Ovary (tissue), 9 donors: ENCODE data around the gene HOXD1. TPM values are rescaled to one million over a fixed set of nuclear protein-coding genes. Genes with fewer than 3 reads are reported as not detected.

Source experiments
- DNase-seq, 5 donors: peaks; one replicate each; pipeline ENCODE4 v3.0.0-alpha.2; 2019 to 2020
- H3K27ac ChIP-seq, 2 donors: fragments of 200-600 bp; one replicate each; pipeline versions ENCODE4 v1.5.1 to v1.8.0; 2019 to 2022
- H3K27me3 ChIP-seq: fragments of 200-600 bp; one replicate; pipeline ENCODE4 v1.8.0; 2022
- H3K36me3 ChIP-seq: fragments of 200-600 bp; sonication (generic); one replicate; pipeline ENCODE4 v1.5.1; 2019
- H3K4me1 ChIP-seq: one replicate; pipeline ENCODE4 v1.8.1; 2013; ENCODE audit warnings: mild to moderate bottlenecking, moderate library complexity; ENCODE audit not compliant: insufficient read depth
- H3K4me3 ChIP-seq: fragments of 200-600 bp; sonication (generic); one replicate; pipeline ENCODE4 v1.5.1; 2017
- H3K9me3 ChIP-seq, 2 donors: fragments of 200-600 bp in 1 of 2; sonication (generic) in 1 of 2; one replicate each; pipeline versions ENCODE4 v1.5.1 to v1.8.1; 2013 to 2019; ENCODE audit warnings: mild to moderate bottlenecking in 1 of 2, moderate library complexity in 1 of 2
- EP300 ChIP-seq: sonication (generic); formaldehyde crosslinking; IDR thresholded peaks from one replicate; pipeline ENCODE4 v1.6.1; 2017; ENCODE audit warnings: antibody characterized with exemption
- POLR2A ChIP-seq: fragments of 450-650 bp; IDR thresholded peaks from one replicate; pipeline ENCODE4 v1.6.1; 2017; ENCODE audit warnings: antibody characterized with exemption, mild to moderate bottlenecking, moderate library complexity
- WGBS, 3 donors: extraction: QIAGEN DNeasy Blood & Tissue Kit in 1 of 3; methylation state at CpG; one replicate each; pipeline versions ENCODE4 v1.1.5 to v1.1.7; 2013 to 2017; 5-methylcytosine and 5-hydroxymethylcytosine counted together
- intact Hi-C, 4 donors: fragments of 100-400 bp; cut with DNase I; formaldehyde crosslinking; loops; one replicate each; pipeline versions ENCODE4 v1.11.0 to v1.15.1; 2022 to 2023
- polyA plus RNA-seq, 2 donors: library from polyadenylated mRNA; stranded (reverse); fragments of 200-250 nt in 1 of 2; fragments of 350-450 nt in 1 of 2; fragmentation: Illumina TruSeq in 1 of 2; extraction: RNeasy Lipid Tissue Mini Kit (QIAGEN cat#74804) in 1 of 2; gene quantifications; one replicate each; pipeline ENCODE4 v1.2.3, GENCODE V29; 2013 to 2014
- total RNA-seq, 7 donors: library from RNA; depleted of rRNA in 2 of 7; stranded (reverse); fragments of >200 nt in 2 of 7; fragmentation: NEBNext Ultra II Directional in 3 of 7; extraction: Animal tissue kit (Norgen Biotek cat#: 25700) in 3 of 7; gene quantifications; one replicate each; pipeline versions ENCODE4 v1.1.0 to v1.2.4, GENCODE V29; 2016 to 2023
- TF ChIP-seq, protein P1 (sequence below), 3 donors: fragments of 450-650 bp in 2 of 3; fragments of 200-600 bp in 1 of 3; IDR thresholded peaks; one replicate each; pipeline versions ENCODE4 v1.5.1 to v1.8.0; 2016 to 2022; ENCODE audit warnings: antibody characterized with exemption in 3 of 3, mild to moderate bottlenecking in 1 of 3
- donor health status: DM: no; HTN: no; CAD: no; lungs with moderate emphysema.
- donor health status: DM: no; HTN: no; CAD: no.
- donor health status: Bipolar disorder and iron deficiency.
- donor health status: DM: yes; HTN: yes; CAD: no.
- donor health status: DM: no; HTN: no; CAD: no.
- donor health status: DM: yes; HTN: yes; CAD: no.

The HOXD1 gene
- total and polyA plus RNA-seq, 9 donors = 0.23 to 5.3 (median 0.55) TPM

- TF ChIP-seq POLR2A = no peak
- TF ChIP-seq, protein P1, sequence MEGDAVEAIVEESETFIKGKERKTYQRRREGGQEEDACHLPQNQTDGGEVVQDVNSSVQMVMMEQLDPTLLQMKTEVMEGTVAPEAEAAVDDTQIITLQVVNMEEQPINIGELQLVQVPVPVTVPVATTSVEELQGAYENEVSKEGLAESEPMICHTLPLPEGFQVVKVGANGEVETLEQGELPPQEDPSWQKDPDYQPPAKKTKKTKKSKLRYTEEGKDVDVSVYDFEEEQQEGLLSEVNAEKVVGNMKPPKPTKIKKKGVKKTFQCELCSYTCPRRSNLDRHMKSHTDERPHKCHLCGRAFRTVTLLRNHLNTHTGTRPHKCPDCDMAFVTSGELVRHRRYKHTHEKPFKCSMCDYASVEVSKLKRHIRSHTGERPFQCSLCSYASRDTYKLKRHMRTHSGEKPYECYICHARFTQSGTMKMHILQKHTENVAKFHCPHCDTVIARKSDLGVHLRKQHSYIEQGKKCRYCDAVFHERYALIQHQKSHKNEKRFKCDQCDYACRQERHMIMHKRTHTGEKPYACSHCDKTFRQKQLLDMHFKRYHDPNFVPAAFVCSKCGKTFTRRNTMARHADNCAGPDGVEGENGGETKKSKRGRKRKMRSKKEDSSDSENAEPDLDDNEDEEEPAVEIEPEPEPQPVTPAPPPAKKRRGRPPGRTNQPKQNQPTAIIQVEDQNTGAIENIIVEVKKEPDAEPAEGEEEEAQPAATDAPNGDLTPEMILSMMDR (IDR thresholded peaks at IDR 0.05) = peak; percentile 98 to 99 (median 98)
- Histone ChIP-seq H3K27ac (peak overlapping the region; percentile 80 to 99), H3K36me3 (no peaks in the 10 kb centered on the region), H3K4me3 (peak overlapping the region; percentile 53), H3K27me3 (no peaks in the 10 kb centered on the region), H3K4me1 (peaks cover 9% of the 10 kb centered on the region), H3K9me3 (no peaks in the 10 kb centered on the region)
- peak; percentile 84 to 90 (median 90) for DNase-seq
- 7 to 18% (median 7%) methylated on average over 16 to 48 of the region's 48 CpGs for WGBS, 3 donors
- intact Hi-C loops = loop anchor here (2.0 to 10.0 kb wide), 6 partner anchors 124 to 497 kb away; partner anchors contain the start of gene MTX2 (in 1 of the 4)
Measured at GRCh38 chr2:176140513-176141317, 47.8 kb upstream of the HOXD1 start.

- no peak for TF ChIP-seq EP300
- TF ChIP-seq POLR2A = no peak
- TF ChIP-seq, protein P1 (IDR thresholded peaks at IDR 0.05) = no peak
- H3K36me3 ChIP-seq = no peaks in the 10 kb centered on the region
- no peaks in the 10 kb centered on the region for H3K27me3 ChIP-seq
- H3K27ac ChIP-seq = no peak overlapping the region
- WGBS, 3 donors = 85 to 89% (median 88%) methylated on average over 2 of the region's 2 CpGs
- H3K9me3 ChIP-seq = no peaks in the 10 kb centered on the region
- DNase-seq = peak in 1 of 5 donors; percentile 3
- intact Hi-C loops = loop anchor here in 3 of 4 donors (5.0 to 10.0 kb wide), 4 partner anchors 123 to 495 kb away; partner anchors contain the start of gene MTX2 (in 1 of the 3)
- H3K4me3 ChIP-seq = no peak overlapping the region
- peaks cover 9% of the 10 kb centered on the region for H3K4me1 ChIP-seq
Measured at GRCh38 chr2:176142281-176142680, 46.2 kb upstream of the HOXD1 start.

DNA sequence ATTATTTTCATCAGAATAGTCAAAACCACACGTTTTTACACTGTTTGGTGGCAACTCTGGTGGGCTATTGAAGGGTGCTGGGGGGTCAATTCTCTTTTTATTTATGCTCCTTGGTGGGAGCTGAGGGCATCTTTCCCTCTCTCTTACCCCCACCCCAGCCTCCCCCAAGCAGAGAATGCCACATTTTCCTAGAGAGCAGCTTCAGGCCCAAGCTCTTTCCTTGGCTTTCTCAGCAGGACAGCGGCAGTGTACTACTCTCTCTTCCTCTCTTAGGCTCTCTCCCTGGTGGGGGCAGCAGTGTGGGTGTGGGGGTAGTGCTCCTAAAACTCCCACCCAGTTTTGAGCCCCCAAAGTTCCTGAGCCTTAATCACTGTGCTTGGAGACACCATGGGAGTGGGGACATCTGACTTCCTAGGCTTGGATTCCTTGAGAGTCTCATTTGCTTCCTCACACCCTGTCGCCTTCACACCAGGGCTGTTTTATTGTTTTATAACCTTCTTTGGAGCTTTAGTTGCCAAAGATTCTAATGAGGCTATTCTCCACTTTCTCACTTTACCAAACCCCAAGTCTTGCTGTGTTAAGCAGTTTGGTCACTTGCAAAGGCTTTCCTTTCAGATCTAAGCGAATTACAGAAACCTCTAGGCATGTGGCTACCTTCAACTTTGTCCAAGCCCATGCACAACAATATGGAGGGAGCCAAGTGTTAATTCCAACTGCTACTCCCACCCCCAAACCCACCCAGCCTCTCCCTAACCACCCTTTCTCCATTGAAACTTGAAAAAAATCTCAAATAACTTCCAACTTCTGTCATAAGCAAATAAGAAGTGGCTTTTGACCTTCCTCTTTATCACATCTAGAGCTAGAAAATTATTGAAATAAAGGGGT, 43.1 kb upstream of the HOXD1 start:
- no peaks in the 10 kb centered on the region for H3K36me3 ChIP-seq
- H3K4me3 ChIP-seq = no peak overlapping the region
- no peaks in the 10 kb centered on the region for H3K27me3 ChIP-seq
- no peaks in the 10 kb centered on the region for H3K9me3 ChIP-seq
- no peak for DNase-seq
- 77 to 81% (median 78%) methylated on average over 4 of the region's 4 CpGs for WGBS, 3 donors
- intact Hi-C loops = loop anchor here in 1 of 4 donors (10.0 kb wide), 1 partner anchor 119 kb away; the partner anchor contains the start of gene MTX2
- H3K4me1 ChIP-seq = peaks cover 15% of the 10 kb centered on the region
- TF ChIP-seq POLR2A (no peak), EP300 (no peak)
- TF ChIP-seq, protein P1 (IDR thresholded peaks at IDR 0.05) = no peak
- H3K27ac ChIP-seq = no peak overlapping the region

GRCh38 chr2:176146101-176146500, 42.4 kb upstream of the HOXD1 start:
- peaks cover 12% of the 10 kb centered on the region for H3K4me1 ChIP-seq
- intact Hi-C loops = loop anchor here in 1 of 4 donors (10.0 kb wide), 1 partner anchor 119 kb away; the partner anchor contains the start of gene MTX2
- H3K9me3 ChIP-seq = no peaks in the 10 kb centered on the region
- no peaks in the 10 kb centered on the region for H3K36me3 ChIP-seq
- no peak overlapping the region for H3K27ac ChIP-seq
- no peak overlapping the region for H3K4me3 ChIP-seq
- DNase-seq = no peak
- no peaks in the 10 kb centered on the region for H3K27me3 ChIP-seq
- WGBS, 3 donors = 63 to 81% (median 75%) methylated on average over 6 of the region's 6 CpGs
- TF ChIP-seq EP300 (no peak), POLR2A (no peak)
- TF ChIP-seq, protein P1 (IDR thresholded peaks at IDR 0.05) = no peak
